ENCODE results near the gene RETNLB.

Gene RETNLB

DNA sequence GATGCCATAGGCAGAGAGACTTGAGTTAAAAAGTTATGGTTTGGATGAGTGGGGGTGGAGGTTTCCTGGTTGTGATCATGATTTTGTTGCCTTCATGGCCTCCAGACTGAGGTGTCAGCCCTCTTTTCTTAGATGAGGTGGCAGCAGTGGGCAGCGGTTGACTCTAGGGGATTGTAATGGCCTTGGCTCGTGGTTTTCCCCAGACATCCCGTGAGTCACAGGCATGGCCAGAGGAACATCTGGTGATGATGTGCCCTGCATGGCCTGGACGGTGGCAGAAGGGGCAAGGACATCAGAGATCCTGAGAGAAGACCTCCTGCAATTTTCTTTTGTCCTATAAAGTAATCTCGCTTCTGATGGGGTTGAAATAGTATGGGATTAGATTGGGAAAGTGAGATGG, 12.4 kb downstream of the RETNLB start:
- no peak overlapping the region for H3K27ac ChIP-seq
- no peaks in the 10 kb centered on the region for H3K4me1 ChIP-seq
- no peaks in the 10 kb centered on the region for H3K36me3 ChIP-seq
- H3K9me3 ChIP-seq (replicated peaks in 1 of 11), result peaks cover 0 to 7% (median 0%) of the 10 kb centered on the region in 11 experiments; a peak in 2 of 22 replicates
- H3K4me3 ChIP-seq, result no peak overlapping the region
- no peaks in the 10 kb centered on the region for H3K27me3 ChIP-seq
- no peak overlapping the region for H3K9ac ChIP-seq
- H3K4me2 ChIP-seq, result no peak overlapping the region
- TF ChIP-seq Cebpa-rat (IDR thresholded peaks at IDR 0.05), result no peak
- no peaks in the 10 kb centered on the region for H4K20me1 ChIP-seq

DNA sequence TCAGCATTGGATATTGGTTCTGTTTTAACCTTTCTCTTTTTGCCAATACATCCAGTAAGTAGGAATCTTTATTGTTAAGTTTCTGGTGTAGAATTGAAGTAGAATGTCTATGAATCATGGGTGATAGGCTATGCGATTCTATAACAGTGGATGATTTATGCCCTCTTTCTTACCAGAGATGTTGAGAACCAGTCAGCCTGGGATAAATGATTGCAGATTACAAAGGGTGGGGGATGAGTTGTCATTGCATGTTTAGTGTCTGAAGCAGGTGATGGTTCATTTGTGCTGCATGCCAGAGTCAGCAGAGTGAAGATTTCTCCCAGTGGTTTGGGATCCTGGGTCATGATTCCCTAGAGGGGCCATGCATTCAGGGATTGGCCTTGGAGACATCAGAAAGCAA, 14.3 kb downstream of the RETNLB start:
- no peaks in the 10 kb centered on the region for H3K4me1 ChIP-seq
- no peak overlapping the region for H3K9ac ChIP-seq

DNA sequence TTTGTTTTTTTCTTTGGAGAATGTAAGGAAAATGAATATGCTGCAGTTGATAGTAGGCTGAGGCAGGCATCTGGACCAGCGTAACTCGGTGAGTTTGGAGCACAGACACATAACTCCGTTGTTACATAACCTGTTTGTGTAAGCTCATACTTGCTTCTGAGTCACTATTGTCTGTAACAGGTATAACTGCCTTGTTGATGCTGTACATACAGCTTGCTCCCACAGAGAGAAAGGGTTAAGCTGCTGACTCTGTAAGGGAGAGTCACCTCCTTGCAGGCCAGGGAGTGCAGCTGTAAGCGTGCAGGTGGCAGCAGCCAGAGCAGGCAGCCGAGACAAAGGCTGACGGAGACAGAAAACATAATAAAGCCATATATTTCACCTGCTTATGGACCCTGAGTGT, 20.4 kb downstream of the RETNLB start:
- Histone ChIP-seq H3K9me3 (replicated peaks in 1 of 11) (no peaks in the 10 kb centered on the region), H3K4me3 (no peak overlapping the region), H3K4me1 (no peaks in the 10 kb centered on the region), H3K4me2 (no peak overlapping the region), H3K27ac (no peak overlapping the region), H3K36me3 (no peaks in the 10 kb centered on the region), H4K20me1 (no peaks in the 10 kb centered on the region), H3K27me3 (no peaks in the 10 kb centered on the region), H3K9ac (no peak overlapping the region)
- no peak for TF ChIP-seq Cebpa-rat (IDR thresholded peaks at IDR 0.05)

More for the DNA sequence above, 14.3 kb downstream of the RETNLB start:
- TF ChIP-seq Cebpa-rat (IDR thresholded peaks at IDR 0.05), result no peak
- Histone ChIP-seq H3K4me2 (no peak overlapping the region), H3K4me3 (no peak overlapping the region), H4K20me1 (no peaks in the 10 kb centered on the region), H3K27ac (no peak overlapping the region), H3K9me3 (replicated peaks in 1 of 11) (peaks cover 0 to 7% (median 0%) of the 10 kb centered on the region in 11 experiments; a peak in 1 of 22 replicates), H3K36me3 (no peaks in the 10 kb centered on the region), H3K27me3 (no peaks in the 10 kb centered on the region)

DNA sequence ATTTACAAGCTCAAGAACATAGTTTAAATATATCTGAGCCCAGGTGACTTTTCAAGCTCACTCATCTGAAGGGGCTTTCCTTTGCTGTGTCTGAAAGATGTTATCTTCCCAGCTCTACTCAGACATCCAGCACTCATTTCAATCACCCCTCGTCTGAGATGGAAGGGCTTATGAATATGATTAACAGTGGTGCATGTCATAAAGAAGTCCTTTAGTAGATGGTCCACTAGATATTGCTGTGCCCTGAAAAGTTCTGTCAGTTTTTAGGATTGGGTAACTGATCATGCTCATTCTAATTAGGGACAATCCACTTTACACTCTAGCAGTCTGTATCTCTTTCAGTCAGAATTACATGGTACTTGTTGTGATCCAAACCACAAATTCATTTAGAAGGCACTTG, 28.3 kb downstream of the RETNLB start:
- Histone ChIP-seq H3K27ac (no peak overlapping the region), H3K9me3 (replicated peaks in 1 of 11) (no peaks in the 10 kb centered on the region), H3K9ac (no peak overlapping the region), H3K27me3 (no peaks in the 10 kb centered on the region), H3K4me1 (peaks cover 6 to 8% (median 7%) of the 10 kb centered on the region in 10 experiments; a peak in 13 of 20 replicates), H3K36me3 (no peaks in the 10 kb centered on the region), H4K20me1 (no peaks in the 10 kb centered on the region), H3K4me2 (no peak overlapping the region), H3K4me3 (no peak overlapping the region)
- TF ChIP-seq Cebpa-rat (IDR thresholded peaks at IDR 0.05), result no peak

DNA sequence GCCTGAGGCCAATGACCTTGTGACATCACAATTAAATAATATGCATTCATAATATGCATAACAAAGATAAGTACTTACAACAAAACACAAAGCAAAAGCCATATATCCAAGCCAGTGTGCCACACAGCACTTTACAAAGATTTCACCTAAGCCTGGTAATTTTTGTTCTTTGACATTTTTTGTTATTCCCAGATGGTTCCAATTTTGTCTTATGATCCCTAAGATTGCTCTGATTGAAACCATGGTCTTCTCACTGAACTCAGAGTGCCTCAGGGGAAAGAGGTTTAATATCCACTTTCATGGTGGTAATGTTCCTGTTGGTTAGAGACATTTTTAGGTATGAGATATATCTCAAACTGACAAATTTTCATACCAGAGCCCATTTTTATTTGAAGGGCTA, 29.1 kb downstream of the RETNLB start:
- no peak overlapping the region for H3K4me2 ChIP-seq
- no peak overlapping the region for H3K27ac ChIP-seq
- peaks cover 0 to 5% (median 0%) of the 10 kb centered on the region in 11 experiments; a peak in 5 of 22 replicates for H3K9me3 ChIP-seq (replicated peaks in 1 of 11)
- H3K4me3 ChIP-seq, result no peak overlapping the region
- H4K20me1 ChIP-seq, result no peaks in the 10 kb centered on the region
- no peaks in the 10 kb centered on the region for H3K36me3 ChIP-seq
- peaks cover 7 to 12% (median 9%) of the 10 kb centered on the region in 10 experiments; a peak in 13 of 20 replicates for H3K4me1 ChIP-seq
- H3K27me3 ChIP-seq, result no peaks in the 10 kb centered on the region
- TF ChIP-seq Cebpa-rat (IDR thresholded peaks at IDR 0.05), result no peak
- H3K9ac ChIP-seq, result no peak overlapping the region

DNA sequence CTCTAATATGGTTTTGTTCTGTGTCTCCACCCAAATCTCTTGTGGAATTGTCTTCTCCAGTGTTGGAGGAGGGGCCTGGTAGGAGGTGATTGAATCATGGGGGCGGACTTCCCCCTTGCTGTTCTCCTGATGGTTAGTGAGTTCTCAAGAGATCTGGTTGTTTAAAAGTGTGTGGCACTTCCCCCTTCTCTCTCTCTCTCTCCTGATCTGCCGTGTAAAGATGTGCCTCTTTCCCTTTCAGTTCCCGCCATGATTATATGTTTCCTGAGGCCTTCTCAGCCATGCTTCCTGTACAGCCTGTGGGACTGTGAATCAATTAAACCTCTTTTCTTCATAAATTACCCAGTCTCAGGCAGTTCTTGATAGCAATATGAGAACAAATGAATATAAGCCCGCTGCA, 33.1 kb downstream of the RETNLB start:
- H3K36me3 ChIP-seq, result no peaks in the 10 kb centered on the region
- H3K4me2 ChIP-seq, result peak overlapping the region; percentile 5 to 50 (median 36); a peak in 16 of 22 replicates
- peaks cover 7 to 12% (median 9%) of the 10 kb centered on the region in 10 experiments; a peak in 13 of 20 replicates for H3K4me1 ChIP-seq
- no peak overlapping the region for H3K4me3 ChIP-seq
- H3K9me3 ChIP-seq (replicated peaks in 1 of 11), result peaks cover 0 to 17% (median 8%) of the 10 kb centered on the region in 11 experiments; a peak in 11 of 22 replicates
- no peaks in the 10 kb centered on the region for H4K20me1 ChIP-seq
- H3K9ac ChIP-seq, result no peak overlapping the region
- H3K27ac ChIP-seq, result peak overlapping the region in 3 of 11 experiments; percentile 6 to 33 (median 10); a peak in 6 of 22 replicates
- no peak for TF ChIP-seq Cebpa-rat (IDR thresholded peaks at IDR 0.05)
- no peaks in the 10 kb centered on the region for H3K27me3 ChIP-seq

DNA sequence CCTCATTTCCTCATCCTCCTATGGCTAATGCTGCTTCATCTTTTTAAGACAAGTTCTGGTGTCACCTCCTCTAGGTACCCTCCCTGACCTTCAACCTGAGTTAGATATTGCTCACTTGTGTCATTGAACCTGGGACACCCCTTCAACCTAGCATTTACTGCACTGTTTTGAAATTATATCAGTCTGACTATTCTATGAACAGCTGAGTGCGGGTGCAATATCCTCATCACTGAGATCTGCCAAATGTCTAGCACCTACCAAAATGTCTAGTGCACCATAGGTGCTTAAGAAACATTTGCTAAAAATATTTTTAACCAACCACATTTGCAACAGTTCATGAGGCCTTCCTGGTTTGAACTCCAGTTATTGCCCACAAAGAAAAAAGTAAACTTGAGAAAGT, 34.5 kb downstream of the RETNLB start:
- Histone ChIP-seq H3K9me3 (replicated peaks in 1 of 11) (peaks cover 0 to 17% (median 8%) of the 10 kb centered on the region in 11 experiments; a peak in 11 of 22 replicates), H3K4me2 (no peak overlapping the region), H4K20me1 (no peaks in the 10 kb centered on the region), H3K27ac (no peak overlapping the region), H3K9ac (no peak overlapping the region), H3K27me3 (no peaks in the 10 kb centered on the region), H3K4me1 (peaks cover 7 to 12% (median 9%) of the 10 kb centered on the region in 10 experiments; a peak in 13 of 20 replicates), H3K4me3 (no peak overlapping the region), H3K36me3 (no peaks in the 10 kb centered on the region)
- TF ChIP-seq Cebpa-rat (IDR thresholded peaks at IDR 0.05), result no peak

DNA sequence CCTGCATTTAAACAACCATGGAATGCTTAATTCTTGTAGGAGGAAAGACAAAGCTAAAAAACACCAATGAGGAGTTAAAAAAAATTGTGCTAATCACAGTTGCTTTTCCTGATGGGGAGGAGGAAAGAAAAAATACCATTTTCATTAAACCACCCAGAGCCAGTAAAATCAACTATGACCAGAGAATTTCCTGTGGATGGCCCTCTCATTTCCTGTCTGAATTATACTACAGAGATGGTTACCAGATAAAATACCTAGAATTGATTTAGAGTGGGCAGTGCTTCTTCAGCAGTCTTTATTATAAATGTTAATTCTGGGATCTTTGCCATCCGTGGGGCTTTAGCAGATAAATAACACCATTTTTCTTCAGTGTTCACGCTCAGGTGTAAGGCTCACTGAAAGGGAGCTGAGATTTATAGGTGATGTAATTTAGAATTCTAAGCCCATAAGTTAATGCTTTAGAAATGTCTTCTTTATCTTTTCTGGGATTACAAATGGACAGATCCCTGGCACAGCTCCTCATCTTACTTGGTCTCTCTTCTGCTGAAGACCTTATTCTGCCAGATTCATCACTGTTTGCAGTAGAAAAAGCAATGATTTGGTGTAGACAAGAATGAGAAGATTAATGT, 37.9 kb downstream of the RETNLB start:
- TF ChIP-seq Cebpa-rat (IDR thresholded peaks at IDR 0.05), result no peak

DNA sequence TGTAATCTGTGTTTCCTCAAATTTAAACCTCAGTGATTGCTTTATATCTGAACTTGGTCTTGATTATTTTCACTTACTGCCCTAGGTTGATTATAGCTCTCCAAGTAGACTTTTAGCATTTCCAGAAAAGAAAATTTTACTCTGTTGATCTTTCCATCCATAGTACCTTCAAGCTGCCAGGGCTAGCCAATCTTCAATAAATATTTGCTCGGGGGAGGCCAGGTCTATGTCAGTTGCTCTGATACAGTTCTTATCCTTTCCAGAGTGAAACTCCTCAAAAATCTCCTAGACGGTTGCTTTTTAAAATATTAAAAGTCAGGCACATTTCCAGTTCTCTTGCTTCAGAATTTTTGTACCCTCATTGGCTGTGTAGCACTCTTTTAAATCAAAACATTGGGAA, 38.8 kb downstream of the RETNLB start:
- Histone ChIP-seq H3K9me3 (replicated peaks in 1 of 11) (peaks cover 0 to 16% (median 8%) of the 10 kb centered on the region in 11 experiments; a peak in 11 of 22 replicates), H3K4me3 (no peak overlapping the region), H4K20me1 (no peaks in the 10 kb centered on the region), H3K9ac (no peak overlapping the region), H3K27me3 (no peaks in the 10 kb centered on the region), H3K4me2 (no peak overlapping the region), H3K4me1 (peaks cover 0 to under 1% (median 0%) of the 10 kb centered on the region in 10 experiments; a peak in 1 of 20 replicates), H3K27ac (no peak overlapping the region), H3K36me3 (no peaks in the 10 kb centered on the region)
- no peak for TF ChIP-seq Cebpa-rat (IDR thresholded peaks at IDR 0.05)

More for the DNA sequence above, 37.9 kb downstream of the RETNLB start:
- H3K4me1 ChIP-seq, result peaks cover 4 to 9% (median 7%) of the 10 kb centered on the region in 10 experiments; a peak in 13 of 20 replicates
- no peak overlapping the region for H3K9ac ChIP-seq
- no peak overlapping the region for H3K27ac ChIP-seq
- no peak overlapping the region for H3K4me2 ChIP-seq
- H3K4me3 ChIP-seq, result no peak overlapping the region
- no peaks in the 10 kb centered on the region for H3K27me3 ChIP-seq
- H4K20me1 ChIP-seq, result no peaks in the 10 kb centered on the region
- H3K9me3 ChIP-seq (replicated peaks in 1 of 11), result peaks cover 0 to 17% (median 8%) of the 10 kb centered on the region in 11 experiments; a peak in 11 of 22 replicates
- no peaks in the 10 kb centered on the region for H3K36me3 ChIP-seq

DNA sequence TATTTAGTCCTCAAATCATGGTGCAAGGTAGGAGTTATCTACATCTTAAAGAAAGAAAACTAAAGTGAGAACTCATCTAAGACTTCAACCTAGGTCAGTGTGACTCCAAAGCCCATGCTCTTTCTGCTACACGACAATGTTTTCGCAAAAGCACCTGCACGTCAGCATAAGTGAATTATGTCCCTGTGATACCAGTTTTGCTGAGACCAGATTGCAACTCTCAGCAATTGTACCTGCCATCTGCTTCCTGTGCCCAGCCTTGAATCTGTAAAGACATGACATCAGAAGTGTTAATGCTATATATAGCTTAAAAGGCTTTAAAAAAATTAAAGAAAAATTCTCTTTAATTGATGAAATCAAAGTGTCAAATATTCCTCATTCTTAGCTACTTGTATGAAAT, 43.4 kb downstream of the RETNLB start:
- Histone ChIP-seq H4K20me1 (no peaks in the 10 kb centered on the region), H3K27ac (no peak overlapping the region), H3K27me3 (no peaks in the 10 kb centered on the region), H3K9ac (no peak overlapping the region), H3K9me3 (replicated peaks in 1 of 11) (no peaks in the 10 kb centered on the region), H3K4me1 (no peaks in the 10 kb centered on the region), H3K4me2 (no peak overlapping the region), H3K4me3 (no peak overlapping the region), H3K36me3 (no peaks in the 10 kb centered on the region)
- no peak for TF ChIP-seq Cebpa-rat (IDR thresholded peaks at IDR 0.05)
